Ishikawa (cell line): ENCODE results near the gene SETBP1.
A peak's percentile ranks its signal among the peaks of the same experiment; 100 is the strongest.

Source experiments
- CEBPB ChIP-seq: IDR thresholded peaks from 2 replicates; pipeline ENCODE4 v1.6.1; 2012
- CREB1 ChIP-seq: IDR thresholded peaks from 2 replicates; pipeline ENCODE4 v1.6.1; 2012; ENCODE audit warnings: low read depth
- EGR1 ChIP-seq: IDR thresholded peaks from 2 replicates; pipeline ENCODE4 v1.6.1; 2012
- EP300 ChIP-seq: IDR thresholded peaks from 2 replicates; pipeline ENCODE4 v1.6.1; 2012; ENCODE audit warnings: borderline replicate concordance
- FOXM1 ChIP-seq: IDR thresholded peaks from 2 replicates; pipeline ENCODE4 v1.6.1; 2012; ENCODE audit warnings: low read depth, borderline replicate concordance
- NFIC ChIP-seq: IDR thresholded peaks from 2 replicates; pipeline ENCODE4 v1.6.1; 2012
- RAD21 ChIP-seq: IDR thresholded peaks from 2 replicates; pipeline ENCODE4 v1.6.1; 2012; ENCODE audit warnings: low read depth
- TAF1 ChIP-seq: IDR thresholded peaks from 2 replicates; pipeline ENCODE4 v1.6.1; 2012; ENCODE audit warnings: low read depth, mild to moderate bottlenecking
- TCF12 ChIP-seq: IDR thresholded peaks from 2 replicates; pipeline ENCODE4 v1.6.1; 2012; ENCODE audit warnings: low read depth
- TEAD4 ChIP-seq: IDR thresholded peaks from 2 replicates; pipeline ENCODE4 v1.6.1; 2012
- YY1 ChIP-seq: IDR thresholded peaks from 2 replicates; pipeline ENCODE4 v1.6.1; 2012; ENCODE audit warnings: low read depth
- ZBTB7A ChIP-seq: IDR thresholded peaks from 2 replicates; pipeline ENCODE4 v1.6.1; 2012; ENCODE audit warnings: low read depth
- TF ChIP-seq, protein P1 (sequence below): IDR thresholded peaks from 2 replicates; pipeline ENCODE4 v1.6.1; 2012
- TF ChIP-seq, protein P2 (sequence below): IDR thresholded peaks from 2 replicates; pipeline ENCODE4 v1.6.1; 2012
- TF ChIP-seq, protein P3 (sequence below): IDR thresholded peaks from 2 replicates; pipeline ENCODE4 v1.6.1; 2012; ENCODE audit warnings: low read depth, mild to moderate bottlenecking

The SETBP1 gene

DNA sequence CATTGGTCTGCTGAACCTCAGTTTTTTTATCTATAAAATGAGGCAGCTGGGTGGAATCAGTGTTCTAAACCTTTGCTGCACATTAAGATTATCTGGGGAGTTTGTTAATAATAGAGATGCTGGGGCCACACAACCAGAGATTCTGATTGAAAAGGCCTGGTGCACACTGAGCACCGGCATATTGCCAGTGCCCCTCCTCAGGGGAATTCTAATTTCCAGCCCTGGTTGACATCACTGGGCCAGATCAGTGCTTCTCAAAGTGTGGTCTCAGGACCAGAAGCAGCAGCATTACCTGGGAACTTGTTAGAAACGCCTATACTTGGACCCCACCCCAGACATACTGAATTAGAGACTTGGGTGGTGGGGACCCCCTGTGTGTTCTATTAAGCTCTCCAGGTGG is 112.5 kb downstream of the SETBP1 start:
- TF ChIP-seq EGR1 (no peak), EP300 (no peak), TAF1 (no peak), YY1 (no peak), CEBPB (no peak)
- TF ChIP-seq, protein P1, sequence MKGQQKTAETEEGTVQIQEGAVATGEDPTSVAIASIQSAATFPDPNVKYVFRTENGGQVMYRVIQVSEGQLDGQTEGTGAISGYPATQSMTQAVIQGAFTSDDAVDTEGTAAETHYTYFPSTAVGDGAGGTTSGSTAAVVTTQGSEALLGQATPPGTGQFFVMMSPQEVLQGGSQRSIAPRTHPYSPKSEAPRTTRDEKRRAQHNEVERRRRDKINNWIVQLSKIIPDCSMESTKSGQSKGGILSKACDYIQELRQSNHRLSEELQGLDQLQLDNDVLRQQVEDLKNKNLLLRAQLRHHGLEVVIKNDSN: no peak
- TF ChIP-seq, protein P2, sequence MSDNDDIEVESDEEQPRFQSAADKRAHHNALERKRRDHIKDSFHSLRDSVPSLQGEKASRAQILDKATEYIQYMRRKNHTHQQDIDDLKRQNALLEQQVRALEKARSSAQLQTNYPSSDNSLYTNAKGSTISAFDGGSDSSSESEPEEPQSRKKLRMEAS: no peak
- TF ChIP-seq, protein P3, sequence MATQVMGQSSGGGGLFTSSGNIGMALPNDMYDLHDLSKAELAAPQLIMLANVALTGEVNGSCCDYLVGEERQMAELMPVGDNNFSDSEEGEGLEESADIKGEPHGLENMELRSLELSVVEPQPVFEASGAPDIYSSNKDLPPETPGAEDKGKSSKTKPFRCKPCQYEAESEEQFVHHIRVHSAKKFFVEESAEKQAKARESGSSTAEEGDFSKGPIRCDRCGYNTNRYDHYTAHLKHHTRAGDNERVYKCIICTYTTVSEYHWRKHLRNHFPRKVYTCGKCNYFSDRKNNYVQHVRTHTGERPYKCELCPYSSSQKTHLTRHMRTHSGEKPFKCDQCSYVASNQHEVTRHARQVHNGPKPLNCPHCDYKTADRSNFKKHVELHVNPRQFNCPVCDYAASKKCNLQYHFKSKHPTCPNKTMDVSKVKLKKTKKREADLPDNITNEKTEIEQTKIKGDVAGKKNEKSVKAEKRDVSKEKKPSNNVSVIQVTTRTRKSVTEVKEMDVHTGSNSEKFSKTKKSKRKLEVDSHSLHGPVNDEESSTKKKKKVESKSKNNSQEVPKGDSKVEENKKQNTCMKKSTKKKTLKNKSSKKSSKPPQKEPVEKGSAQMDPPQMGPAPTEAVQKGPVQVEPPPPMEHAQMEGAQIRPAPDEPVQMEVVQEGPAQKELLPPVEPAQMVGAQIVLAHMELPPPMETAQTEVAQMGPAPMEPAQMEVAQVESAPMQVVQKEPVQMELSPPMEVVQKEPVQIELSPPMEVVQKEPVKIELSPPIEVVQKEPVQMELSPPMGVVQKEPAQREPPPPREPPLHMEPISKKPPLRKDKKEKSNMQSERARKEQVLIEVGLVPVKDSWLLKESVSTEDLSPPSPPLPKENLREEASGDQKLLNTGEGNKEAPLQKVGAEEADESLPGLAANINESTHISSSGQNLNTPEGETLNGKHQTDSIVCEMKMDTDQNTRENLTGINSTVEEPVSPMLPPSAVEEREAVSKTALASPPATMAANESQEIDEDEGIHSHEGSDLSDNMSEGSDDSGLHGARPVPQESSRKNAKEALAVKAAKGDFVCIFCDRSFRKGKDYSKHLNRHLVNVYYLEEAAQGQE: no peak

DNA sequence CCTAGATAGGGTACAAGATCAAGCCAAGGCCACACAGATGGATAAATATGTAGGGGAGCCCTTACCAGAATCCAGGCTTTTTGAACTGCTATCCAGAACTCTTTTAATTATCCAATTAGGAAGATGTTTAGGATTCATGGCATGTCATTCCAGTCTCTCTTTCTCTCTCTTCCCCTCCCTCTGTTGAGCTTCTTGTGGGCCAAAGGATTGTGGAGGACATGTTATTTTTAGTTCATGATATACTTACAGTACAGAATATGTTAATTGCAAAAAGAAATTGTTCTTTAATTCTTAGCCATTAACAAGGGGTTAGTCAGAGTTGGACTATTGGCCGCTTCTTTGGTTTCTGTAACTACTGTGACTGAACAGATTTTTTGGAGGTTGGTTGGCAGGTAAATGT is 113.0 kb downstream of the SETBP1 start:
- TF ChIP-seq ZBTB7A (no peak), NFIC (no peak)
- TF ChIP-seq, protein P2: no peak

DNA sequence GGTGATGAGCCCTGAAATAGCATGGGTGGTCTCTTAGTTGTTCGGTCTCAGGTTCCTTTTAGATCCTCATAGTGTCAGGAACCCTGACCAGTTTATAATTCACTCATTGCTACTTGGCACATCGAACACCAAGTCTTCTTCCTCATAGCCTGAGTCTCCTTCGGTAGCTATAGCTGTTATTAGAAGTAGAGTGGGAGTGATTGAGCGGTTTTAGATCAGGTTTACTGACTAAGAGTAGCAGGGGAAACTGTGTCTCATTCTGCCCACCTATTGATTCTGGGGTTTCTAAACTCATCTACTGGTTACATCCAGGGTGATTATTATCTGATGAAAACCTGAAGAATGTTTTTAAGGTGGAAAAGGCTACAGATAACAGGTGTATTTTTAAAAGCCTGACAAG is 114.6 kb downstream of the SETBP1 start:
- TF ChIP-seq NFIC: no peak
- TF ChIP-seq CEBPB: no peak
- TF ChIP-seq CREB1: no peak
- TF ChIP-seq, protein P2: no peak
- no peak for TF ChIP-seq RAD21
- TF ChIP-seq TAF1: no peak
- no peak for TF ChIP-seq TCF12
- no peak for TF ChIP-seq TEAD4
- no peak for TF ChIP-seq EGR1
- no peak for TF ChIP-seq YY1
- no peak for TF ChIP-seq FOXM1
- TF ChIP-seq, protein P3: no peak
- no peak for TF ChIP-seq ZBTB7A
- TF ChIP-seq, protein P1: no peak
- no peak for TF ChIP-seq EP300

DNA sequence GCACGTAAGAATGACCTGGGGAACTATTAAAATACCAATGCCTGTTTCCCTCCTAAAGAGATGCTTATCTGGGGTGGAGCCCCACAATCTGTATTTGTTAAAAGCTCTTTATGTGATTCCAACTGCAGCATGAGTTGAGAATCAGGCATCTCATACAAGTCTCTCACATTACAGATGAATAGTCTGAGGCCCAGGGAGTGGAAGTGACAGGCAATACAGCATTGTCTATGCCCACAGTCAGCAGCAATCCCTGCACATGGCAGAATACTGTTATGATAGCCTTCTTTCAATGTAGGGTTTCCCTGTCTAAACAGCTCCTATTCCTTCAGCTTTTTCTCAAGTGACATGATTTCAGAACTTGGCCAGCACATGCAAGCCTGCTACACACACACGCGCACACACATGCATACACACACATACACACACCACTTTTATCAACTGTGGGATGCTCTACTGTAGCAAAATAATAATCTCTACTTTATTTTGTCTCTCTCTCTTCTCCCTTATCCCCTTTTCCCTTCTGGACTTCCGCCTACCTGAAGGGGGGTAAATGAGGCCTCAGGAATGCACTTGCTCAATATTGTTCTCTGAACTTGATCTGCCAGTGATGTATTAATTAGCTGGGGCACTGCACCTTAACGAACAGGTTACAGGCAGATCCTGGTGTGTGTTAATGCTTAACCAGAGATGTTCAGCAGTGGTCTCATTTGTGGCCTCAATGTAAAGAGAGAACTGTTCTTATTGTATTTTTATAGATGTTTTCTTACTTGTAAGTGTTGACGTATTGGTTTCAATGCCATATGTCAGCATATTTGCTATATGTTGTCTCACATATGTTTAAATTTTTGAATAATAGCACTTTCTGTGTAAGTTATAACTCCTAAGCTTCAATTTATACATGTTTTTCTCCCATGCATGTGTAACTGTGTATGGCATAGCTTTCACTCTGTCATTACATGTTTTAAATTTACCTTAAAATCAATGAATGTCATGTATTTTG is 116.0 kb downstream of the SETBP1 start:
- TF ChIP-seq FOXM1 (no peak), TCF12 (no peak), CEBPB (peak; percentile 87), YY1 (no peak), TAF1 (no peak), EP300 (no peak), ZBTB7A (no peak), CREB1 (no peak), TEAD4 (peak; percentile 42)
- TF ChIP-seq, protein P2: no peak
- TF ChIP-seq, protein P1: no peak

GRCh38 chr18:44798433-44799048 is 117.9 kb downstream of the SETBP1 start:
- TF ChIP-seq, protein P1: no peak
- TF ChIP-seq, protein P2: no peak
- TF ChIP-seq TEAD4: no peak
